ENCODE data around the gene DUS4L. TPM values are rescaled to one million over a fixed set of nuclear protein-coding genes. Genes with fewer than 3 reads are reported as not detected.

The DUS4L gene
- total RNA-seq, 2 experiments from 2014 or later, result 12.6 to 12.7 TPM

- ChIA-PET POLR2A (no interaction called here), CTCF (interaction anchor here (1.1 kb wide), 1 partner anchor 12 kb away, joined by 3 read pairs; no protein-coding TSS in a partner anchor)
Measured at GRCh38 chr7:107606303-107606702, 42.5 kb downstream of the DUS4L start.

DNA sequence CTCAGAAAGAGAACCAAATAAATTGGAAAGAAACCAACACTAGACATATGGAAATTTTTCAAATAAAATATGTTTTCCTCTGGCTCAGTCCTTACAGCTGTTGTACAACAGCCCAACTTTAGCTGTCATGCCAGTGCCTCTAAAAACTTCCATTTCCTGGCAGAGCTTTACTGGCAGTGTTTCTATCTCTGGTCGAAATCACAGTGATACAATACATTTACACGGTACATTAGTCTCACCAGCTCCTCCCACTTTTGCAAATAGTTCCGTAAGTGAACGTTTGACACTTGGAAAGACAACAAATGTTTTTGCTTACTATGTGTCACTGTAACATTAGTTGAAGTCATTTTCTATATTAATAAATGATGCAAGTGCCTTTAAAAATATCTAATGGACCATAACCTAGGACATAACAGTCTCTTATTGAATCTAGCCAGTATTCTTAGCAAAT lies 46.1 kb downstream of the DUS4L start:
- ChIA-PET POLR2A (interaction anchor here (0.6 kb wide), 1 partner anchor 1951 kb away, joined by 5 read pairs; no protein-coding TSS in a partner anchor), CTCF (no interaction called here)

- ChIA-PET POLR2A (no interaction called here), CTCF (no interaction called here)
Measured at GRCh38 chr7:107610323-107610722, 46.6 kb downstream of the DUS4L start.

DNA sequence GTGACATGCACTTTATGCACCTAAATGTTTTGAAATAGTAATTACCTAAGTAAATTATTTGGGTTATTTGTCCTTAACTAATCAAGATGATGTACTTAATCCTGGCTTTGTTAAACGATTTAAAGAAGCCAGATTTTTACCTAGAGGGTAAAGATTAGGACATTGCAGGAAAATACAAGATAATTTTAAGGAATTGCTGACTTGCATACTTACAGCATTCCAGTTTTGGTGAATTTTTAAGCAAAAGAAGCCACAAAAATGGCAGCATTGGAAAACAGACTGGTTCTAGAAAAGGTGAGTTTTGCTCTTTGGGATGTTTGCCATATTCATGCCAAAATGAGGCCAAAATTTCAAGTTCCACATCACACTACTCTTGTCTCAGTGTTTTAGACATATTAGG lies 49.7 kb downstream of the DUS4L start:
- POLR2A ChIA-PET, result no interaction called here
- CTCF ChIA-PET, result no interaction called here

DNA sequence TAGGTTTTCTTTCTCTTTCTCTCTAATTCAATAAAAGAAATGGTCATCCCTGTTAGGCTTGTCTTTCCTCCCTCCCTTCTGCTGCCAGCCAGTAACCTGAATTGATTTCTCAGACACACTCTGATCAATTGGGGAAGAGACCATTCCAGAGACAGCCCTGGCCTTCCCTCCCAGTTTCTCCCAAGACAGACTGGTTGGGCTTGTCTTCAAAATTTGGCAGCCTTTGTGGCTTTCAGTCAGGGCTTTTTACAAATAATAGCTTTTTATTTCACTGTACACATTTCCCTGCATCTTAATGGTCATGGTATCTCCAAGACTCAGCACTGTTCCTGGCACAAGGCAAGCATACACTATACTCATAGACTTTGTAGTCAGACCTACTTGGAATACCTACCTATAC lies 50.2 kb downstream of the DUS4L start:
- CTCF ChIA-PET, result no interaction called here
- POLR2A ChIA-PET, result no interaction called here

DNA sequence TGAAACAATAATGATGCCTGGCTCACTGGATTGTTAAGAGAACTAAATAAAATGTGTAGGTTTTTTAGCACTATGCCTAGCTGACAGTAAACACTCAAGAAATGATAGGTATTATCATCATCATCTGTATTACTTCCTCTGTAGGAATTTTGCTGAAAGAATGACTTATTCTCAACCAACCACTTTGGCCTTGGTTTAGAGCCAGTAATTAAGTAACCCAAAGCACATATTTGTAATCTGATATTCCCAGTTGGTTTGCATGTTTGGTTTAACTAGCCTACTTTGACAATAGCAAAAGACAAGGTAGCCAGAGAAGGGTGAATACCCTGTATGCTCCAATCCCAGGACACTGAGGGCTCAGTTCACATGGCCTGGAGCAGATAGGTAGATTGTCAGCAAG lies 50.7 kb downstream of the DUS4L start:
- CTCF ChIA-PET, result no interaction called here
- POLR2A ChIA-PET, result no interaction called here

GRCh38 chr7:107615910-107616680 lies 52.3 kb downstream of the DUS4L start:
- CTCF ChIA-PET, result no interaction called here
- POLR2A ChIA-PET, result no interaction called here

DNA sequence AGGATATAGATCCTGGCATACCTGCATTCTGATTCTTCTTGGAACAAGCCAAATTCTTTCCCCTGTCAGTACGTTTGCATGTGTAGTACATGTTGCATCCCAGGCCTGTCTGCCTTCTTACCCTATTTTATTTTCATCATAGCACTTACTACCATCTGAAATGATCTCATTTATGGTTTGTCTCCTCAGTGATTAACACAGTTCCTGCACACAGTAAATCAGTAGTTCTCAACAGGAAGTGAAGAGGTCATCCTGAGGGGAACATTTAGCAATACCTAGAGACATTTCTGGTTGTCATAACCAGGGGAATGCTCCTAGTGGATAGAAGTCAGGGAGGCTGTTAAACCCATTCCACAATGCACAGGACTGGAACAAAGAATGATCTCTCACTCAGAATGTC lies 58.7 kb downstream of the DUS4L start:
- ChIA-PET POLR2A (no interaction called here), CTCF (no interaction called here)

DNA sequence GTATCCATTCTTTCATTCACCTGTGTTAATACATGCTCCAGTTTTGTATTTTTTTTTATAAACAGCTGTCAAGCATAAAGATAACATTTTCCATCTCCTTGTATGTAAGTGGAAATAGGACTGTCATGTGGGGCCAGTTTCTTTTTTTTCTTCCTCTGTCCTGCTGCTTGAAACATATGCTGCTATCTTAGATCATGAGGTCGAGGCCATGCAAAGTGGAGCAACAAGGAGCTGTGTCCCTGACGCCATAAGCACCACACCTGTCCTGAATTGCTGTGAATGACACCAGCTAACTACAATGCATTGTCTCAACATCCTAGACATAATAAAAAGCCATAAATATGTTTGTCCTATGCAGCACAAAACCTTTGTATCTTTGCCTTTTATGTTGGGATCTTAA lies 59.1 kb downstream of the DUS4L start:
- CTCF ChIA-PET, result no interaction called here
- POLR2A ChIA-PET, result no interaction called here

GRCh38 chr7:107627002-107627401 lies 63.2 kb downstream of the DUS4L start:
- POLR2A ChIA-PET, result no interaction called here

More at GRCh38 chr7:107627002-107627401, 63.2 kb downstream of the DUS4L start:
- CTCF ChIA-PET, result no interaction called here

Other genes starting within 250 kb of the DUS4L start
- gene GPR22, start 93.9 kb upstream of the DUS4L start, total RNA-seq, result not detected
- 10 to 100 TPM; 34.0 to 37.7 TPM for gene COG5, start 51 bp upstream of the DUS4L start, total RNA-seq
- 10 to 100 TPM; 38.5 to 52.6 TPM for gene BCAP29, start 16.3 kb downstream of the DUS4L start, total RNA-seq
- 1 to 10 TPM; 4.5 to 5.6 TPM for gene SLC26A4, start 96.9 kb downstream of the DUS4L start, total RNA-seq
- gene CBLL1, start 180.2 kb downstream of the DUS4L start, total RNA-seq, result 10 to 100 TPM; 41.2 to 45.0 TPM
- not detected for gene SLC26A3, start 239.3 kb downstream of the DUS4L start, total RNA-seq

Measured in activated CD8-positive, alpha-beta memory T cell treated with anti-CD3 and anti-CD28 coated beads for 36 hours (primary cell).